Small intestine (tissue), 7 donors: ENCODE measurements around the gene ACVR1. TPM values are rescaled to one million over a fixed set of nuclear protein-coding genes. Genes with fewer than 3 reads are reported as not detected.
A peak's percentile ranks its signal among the peaks of the same experiment; 100 is the strongest.

Experiments used
- DNase-seq, 2 donors: peaks; one replicate each; pipeline versions ENCODE4 v3.0.0 to v3.0.0-alpha.2; 2013
- FAIRE-seq: peaks from 2 replicates; lab custom pipeline; 2012; peaks lifted over from hg19 to GRCh38; lab: Jason Lieb, UNC
- H3K27ac ChIP-seq, 3 donors: one replicate each; pipeline ENCODE4 v1.5.1; 2013; ENCODE audit warnings: low read length in 2 of 3, mild to moderate bottlenecking in 2 of 3, control low read depth in 1 of 3, inconsistent platforms in 1 of 3, low read depth in 1 of 3, moderate library complexity in 1 of 3
- H3K27me3 ChIP-seq, 3 donors: one replicate each; pipeline ENCODE4 v1.6.1; 2013; ENCODE audit warnings: low read length in 3 of 3, inconsistent platforms in 1 of 3; ENCODE audit not compliant: control insufficient read depth in 3 of 3, insufficient read depth in 3 of 3
- H3K36me3 ChIP-seq, 3 donors: one replicate each; pipeline ENCODE4 v1.6.1; 2013; ENCODE audit warnings: low read length in 3 of 3, inconsistent platforms in 1 of 3, low read depth in 1 of 3, mild to moderate bottlenecking in 1 of 3, moderate library complexity in 1 of 3; ENCODE audit not compliant: control insufficient read depth in 3 of 3, insufficient read depth in 2 of 3
- H3K4me1 ChIP-seq, 3 donors: one replicate each; pipeline ENCODE4 v1.6.1; 2013; ENCODE audit warnings: low read length in 2 of 3, inconsistent platforms in 1 of 3, low read depth in 1 of 3, mild to moderate bottlenecking in 1 of 3, moderate library complexity in 1 of 3; ENCODE audit not compliant: control insufficient read depth in 3 of 3, insufficient read depth in 2 of 3
- H3K4me3 ChIP-seq, 3 donors: one replicate each; pipeline ENCODE4 v1.5.1; 2013; ENCODE audit warnings: low read length in 3 of 3, control low read depth in 1 of 3, inconsistent platforms in 1 of 3, low read depth in 1 of 3, mild to moderate bottlenecking in 1 of 3, moderate library complexity in 1 of 3
- H3K9me3 ChIP-seq, 2 donors: one replicate each; pipeline ENCODE4 v1.6.1; 2013; ENCODE audit warnings: low read depth in 1 of 2, low read length in 1 of 2; ENCODE audit not compliant: control insufficient read depth in 2 of 2, insufficient read depth in 1 of 2
- WGBS, 3 donors: extraction: QIAGEN DNeasy Blood & Tissue Kit; methylation state at CpG; one replicate each; pipeline ENCODE4 v1.1.7; 2013; 5-methylcytosine and 5-hydroxymethylcytosine counted together
- polyA plus RNA-seq, 4 donors: library from polyadenylated mRNA; stranded (reverse) in 3 of 4; unstranded in 1 of 4; fragments of 200-250 nt in 3 of 4; fragments of 120-200 nt in 1 of 4; gene quantifications; one replicate each; pipeline versions ENCODE4 v1.2.1 to v1.2.3, GENCODE V29; 2013
- donor health status: healthy with polysubstance abuse.
- donor health status: control.
- donor health status: control.
- donor health status: Bipolar disorder and iron deficiency.
- donor health status: healthy.

The ACVR1 gene
- polyA plus RNA-seq, 4 donors, result 2.2 to 19.6 (median 8.4) TPM

DNA sequence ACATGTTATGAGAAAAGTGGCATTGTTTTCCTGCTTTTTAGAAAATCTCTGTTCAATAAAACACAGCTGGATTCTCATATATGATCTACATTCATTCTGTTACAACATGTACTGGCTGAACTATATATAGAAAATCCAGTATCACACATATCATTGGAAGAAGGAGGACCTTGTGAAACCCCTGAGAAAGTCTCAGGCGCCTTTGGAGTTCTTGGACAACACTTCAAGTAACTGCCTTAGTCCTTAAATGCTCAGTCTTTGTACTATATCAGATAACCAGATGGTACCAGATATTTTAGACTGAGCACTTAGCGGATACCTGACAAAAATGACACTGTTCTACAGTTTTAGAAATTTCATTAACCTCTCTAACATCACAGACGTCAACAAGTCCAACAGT is 72.2 kb downstream of the ACVR1 start:
- WGBS, 3 donors, result 94 to 99% (median 97%) methylated on average over 3 of the region's 3 CpGs
- Histone ChIP-seq H3K27me3 (no peaks in the 10 kb centered on the region), H3K4me1 (no peaks in the 10 kb centered on the region), H3K36me3 (peaks cover 0 to 7% (median 0%) of the 10 kb centered on the region in 3 donors), H3K27ac (no peak overlapping the region), H3K9me3 (no peaks in the 10 kb centered on the region), H3K4me3 (no peak overlapping the region)
- no peak for FAIRE-seq
- no peak for DNase-seq

- Histone ChIP-seq H3K27ac (no peak overlapping the region), H3K9me3 (no peaks in the 10 kb centered on the region), H3K4me1 (no peaks in the 10 kb centered on the region), H3K36me3 (peaks cover 0 to 9% (median 0%) of the 10 kb centered on the region in 3 donors), H3K27me3 (no peaks in the 10 kb centered on the region), H3K4me3 (no peak overlapping the region)
- FAIRE-seq (peak; percentile 61), DNase-seq (no peak)
- 90 to 94% (median 94%) methylated on average over 4 of the region's 4 CpGs for WGBS, 3 donors
Measured at GRCh38 chr2:157803476-157803875, 72.7 kb downstream of the ACVR1 start.

- no peak for DNase-seq
- H3K27me3 ChIP-seq, result no peaks in the 10 kb centered on the region
- no peak overlapping the region for H3K4me3 ChIP-seq
- peaks cover 0 to 15% (median 5%) of the 10 kb centered on the region in 3 donors for H3K36me3 ChIP-seq
- WGBS, 3 donors, result 93 to 95% (median 94%) methylated on average over 5 of the region's 5 CpGs
- H3K4me1 ChIP-seq, result no peaks in the 10 kb centered on the region
- H3K27ac ChIP-seq, result no peak overlapping the region
- no peak for FAIRE-seq
- H3K9me3 ChIP-seq, result no peaks in the 10 kb centered on the region
Measured at GRCh38 chr2:157800838-157801495, 75.2 kb downstream of the ACVR1 start.

DNA sequence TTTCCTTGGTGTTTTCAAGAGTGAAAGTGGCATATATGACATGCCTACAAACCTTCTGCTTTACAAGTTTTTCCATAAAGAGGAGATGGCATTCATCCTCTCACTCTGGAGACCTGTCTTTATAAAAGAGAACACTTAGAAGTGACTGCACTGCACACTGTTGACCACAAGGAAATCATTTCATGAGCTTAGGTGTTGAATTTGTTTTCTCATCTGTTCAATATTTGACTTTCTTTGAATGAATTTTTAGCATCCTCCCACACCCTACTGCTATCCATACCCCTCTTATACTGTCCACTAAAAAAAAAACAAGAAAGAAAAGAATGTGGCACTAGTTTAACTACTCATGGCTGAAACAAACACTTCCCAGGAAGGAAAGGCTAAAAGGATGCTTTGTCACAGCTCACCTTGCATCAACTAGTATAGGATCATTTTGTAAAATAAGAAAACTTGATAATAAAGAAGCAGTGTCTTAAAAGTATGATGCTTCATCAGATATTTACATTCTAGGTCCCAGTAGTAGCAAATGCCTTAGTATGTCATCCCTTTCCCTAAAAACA is 83.0 kb downstream of the ACVR1 start:
- H3K27me3 ChIP-seq, result no peaks in the 10 kb centered on the region
- no peaks in the 10 kb centered on the region for H3K9me3 ChIP-seq
- H3K27ac ChIP-seq, result no peak overlapping the region
- H3K4me3 ChIP-seq, result no peak overlapping the region
- no peak for DNase-seq
- H3K36me3 ChIP-seq, result peaks cover 0 to 14% (median 7%) of the 10 kb centered on the region in 3 donors
- FAIRE-seq, result no peak
- peaks cover 12 to 30% (median 16%) of the 10 kb centered on the region in 3 donors for H3K4me1 ChIP-seq

DNA sequence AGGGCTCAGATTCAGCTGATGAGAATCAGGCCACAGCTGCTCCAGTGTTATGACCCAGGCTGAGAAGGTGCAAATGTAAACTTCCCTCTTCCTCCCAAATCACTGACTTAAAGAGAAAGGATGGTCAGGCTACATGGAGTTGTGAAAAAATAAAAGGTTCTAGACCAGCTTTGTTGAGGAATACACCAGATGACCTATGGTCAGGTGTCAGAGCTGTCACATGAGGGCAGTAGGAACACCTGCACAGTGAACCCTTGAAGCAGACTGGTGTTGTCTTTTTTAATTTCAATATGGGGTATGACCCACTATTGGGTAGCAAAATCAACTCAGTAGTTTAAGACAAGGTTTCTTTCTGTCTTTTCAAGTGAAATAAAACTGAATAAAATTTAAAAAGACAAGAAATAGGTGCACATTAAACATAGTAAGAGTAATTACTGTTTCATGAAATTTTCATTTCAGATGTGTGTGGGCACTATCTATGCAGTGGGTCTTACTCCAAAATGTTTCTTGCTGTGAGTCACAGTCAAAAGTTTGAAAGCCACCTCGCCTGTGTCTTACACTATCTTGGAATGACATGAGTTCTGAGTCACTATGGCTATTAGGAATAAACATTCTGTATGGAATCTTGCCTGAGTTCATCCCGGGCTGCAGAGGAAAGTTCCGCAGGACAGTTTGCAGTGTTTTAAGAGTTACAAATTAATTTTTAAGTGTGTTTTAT is 83.6 kb downstream of the ACVR1 start:
- 60 to 64% (median 63%) methylated on average over 3 of the region's 3 CpGs for WGBS, 3 donors
- peak overlapping the region in 1 of 3 donors; percentile 23 for H3K27ac ChIP-seq
- no peak overlapping the region for H3K4me3 ChIP-seq
- H3K36me3 ChIP-seq, result peaks cover 0 to 14% (median 3%) of the 10 kb centered on the region in 3 donors
- no peaks in the 10 kb centered on the region for H3K27me3 ChIP-seq
- FAIRE-seq (no peak), DNase-seq (peak; percentile 16 to 61)
- H3K9me3 ChIP-seq, result no peaks in the 10 kb centered on the region
- peaks cover 15 to 33% (median 21%) of the 10 kb centered on the region in 3 donors for H3K4me1 ChIP-seq

GRCh38 chr2:157790780-157791179 is 85.3 kb downstream of the ACVR1 start:
- peak overlapping the region in 1 of 3 donors; percentile 41 for H3K27ac ChIP-seq
- 84 to 95% (median 94%) methylated on average over 5 of the region's 5 CpGs for WGBS, 3 donors
- peaks cover 0 to 10% (median 2%) of the 10 kb centered on the region in 3 donors for H3K36me3 ChIP-seq
- no peak overlapping the region for H3K4me3 ChIP-seq
- FAIRE-seq (no peak), DNase-seq (peak; percentile 29 to 33)
- H3K4me1 ChIP-seq, result peaks cover 15 to 40% (median 24%) of the 10 kb centered on the region in 3 donors
- H3K27me3 ChIP-seq, result no peaks in the 10 kb centered on the region
- H3K9me3 ChIP-seq, result no peaks in the 10 kb centered on the region

DNA sequence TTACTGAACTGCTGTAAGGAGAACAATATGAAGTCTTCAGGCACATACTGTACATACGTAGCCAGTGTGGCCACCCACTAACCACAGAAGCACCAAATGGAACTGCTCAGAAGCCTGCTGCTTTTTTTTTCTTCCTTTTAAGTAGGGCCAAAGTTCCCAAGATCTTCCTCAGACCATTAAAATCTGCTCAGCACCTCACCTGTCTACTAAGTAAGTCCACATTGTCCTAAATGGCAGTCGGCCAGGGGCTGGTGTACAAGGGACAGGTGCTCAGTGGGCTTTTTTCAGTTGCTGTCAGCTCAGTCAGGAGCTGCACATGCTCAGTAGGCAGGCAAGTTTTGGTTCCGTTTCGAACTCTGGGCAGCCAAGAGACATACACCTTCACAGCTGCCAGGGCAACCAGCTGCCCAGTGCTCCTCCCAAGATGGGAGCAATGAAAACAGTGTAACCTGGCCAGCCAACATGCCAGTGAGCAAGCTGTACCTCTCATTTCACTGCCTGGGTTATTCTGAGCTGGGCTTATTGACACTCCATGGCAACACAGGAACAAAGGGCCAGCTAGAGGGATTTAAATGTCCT is 86.1 kb downstream of the ACVR1 start:
- peaks cover 15 to 40% (median 28%) of the 10 kb centered on the region in 3 donors for H3K4me1 ChIP-seq
- H3K36me3 ChIP-seq, result peaks cover 0 to 9% (median 2%) of the 10 kb centered on the region in 3 donors
- FAIRE-seq, result no peak
- DNase-seq, result peak in 1 of 2 donors; percentile 64
- no peaks in the 10 kb centered on the region for H3K27me3 ChIP-seq
- 13 to 47% (median 26%) methylated on average over 4 of the region's 4 CpGs for WGBS, 3 donors
- H3K27ac ChIP-seq, result peak overlapping the region; percentile 29 to 53 (median 32)
- no peak overlapping the region for H3K4me3 ChIP-seq
- H3K9me3 ChIP-seq, result no peaks in the 10 kb centered on the region

DNA sequence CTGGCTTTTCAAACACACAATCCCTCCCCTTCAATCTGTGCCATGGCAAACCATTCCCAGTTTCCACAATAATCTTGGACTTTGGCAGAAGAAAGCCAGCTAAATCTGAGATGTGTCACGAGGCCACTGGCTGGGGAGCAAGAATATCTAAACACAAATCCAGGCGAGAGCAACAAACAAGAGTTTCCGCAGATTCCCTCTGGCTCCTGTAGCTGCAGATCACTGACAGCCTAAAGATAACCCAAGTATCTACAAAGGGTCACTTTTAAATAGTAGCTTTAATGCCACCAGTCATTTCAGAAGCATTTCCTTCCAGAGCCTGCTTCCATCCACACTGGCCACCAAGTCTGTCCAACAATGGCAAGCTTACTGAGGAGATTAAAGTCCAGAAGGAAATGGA is 86.9 kb downstream of the ACVR1 start:
- no peaks in the 10 kb centered on the region for H3K27me3 ChIP-seq
- no peak for FAIRE-seq
- H3K4me3 ChIP-seq, result no peak overlapping the region
- 25 to 39% (median 38%) methylated on average over 3 of the region's 3 CpGs for WGBS, 3 donors
- peak; percentile 57 to 65 for DNase-seq
- H3K27ac ChIP-seq, result peak overlapping the region; percentile 2 to 53 (median 33)
- peaks cover 0 to 9% (median 2%) of the 10 kb centered on the region in 3 donors for H3K36me3 ChIP-seq
- H3K9me3 ChIP-seq, result peaks cover 0 to 5% of the 10 kb centered on the region in 2 donors
- H3K4me1 ChIP-seq, result peaks cover 15 to 47% (median 31%) of the 10 kb centered on the region in 3 donors
